ENCODE results near the gene RAB1A.

GRCh38 chr2:65039640-65040039 lies 90.3 kb downstream of the RAB1A start:
- TF ChIP-seq CTCF (IDR thresholded peaks at IDR 0.05; ENCODE audit: low read depth, low read length, poor library complexity, severe bottlenecking) (no peak), EZH2phosphoT487 (IDR thresholded peaks at IDR 0.05; ENCODE audit: borderline replicate concordance, low read length) (no peak)

All from DOHH2 (cell line).